Activated naive CD8-positive, alpha-beta T cell treated with anti-CD3 and anti-CD28 coated beads, Interleukin-2, amount 10 ng/mL, durations not matched to agents 7 days and 5 days (primary cell): Measurements from ENCODE around the gene COG4. TPM values are rescaled to one million over a fixed set of nuclear protein-coding genes. Genes with fewer than 3 reads are reported as not detected.
A peak's percentile ranks its signal among the peaks of the same experiment; 100 is the strongest.
"Not testable (repeated sequence)": the region's sequence is repeated elsewhere in the genome, so short reads cannot be mapped to it uniquely, and the experiment has no call there.

Experiments used
- ATAC-seq: fragments of 150-1000 bp; cut with Tn5 transposase; one replicate; pipeline ENCODE4 v1.10.0; 2021; ENCODE audit warnings: low read depth, moderate library complexity
- POLR2A ChIA-PET: fragments of 350-600 bp; sonication (Branson Sonifier 250); formaldehyde crosslinking; loops from one replicate; lab custom pipeline; 2021; ENCODE audit warnings: antibody characterized with exemption; lab: Charles Lee
- DNase-seq: peaks from one replicate; pipeline ENCODE4 v3.0.0; 2021
- H3K27ac Mint-ChIP-seq: one replicate; pipeline ENCODE4 v1.8.0; 2022; ENCODE audit warnings: mild to moderate bottlenecking, mixed read lengths
- H3K27me3 Mint-ChIP-seq: one replicate; pipeline ENCODE4 v1.8.0; 2022; ENCODE audit warnings: mild to moderate bottlenecking, moderate library complexity, mixed read lengths
- H3K36me3 Mint-ChIP-seq: one replicate; pipeline ENCODE4 v1.8.0; 2021; ENCODE audit warnings: mild to moderate bottlenecking, mixed read lengths
- H3K4me1 Mint-ChIP-seq: one replicate; pipeline ENCODE4 v1.8.0; 2021; ENCODE audit warnings: mixed read lengths
- H3K4me3 Mint-ChIP-seq: one replicate; pipeline ENCODE4 v1.8.0; 2022; ENCODE audit warnings: mild to moderate bottlenecking, moderate library complexity, mixed read lengths
- H3K9me3 Mint-ChIP-seq: one replicate; pipeline ENCODE4 v1.8.0; 2021; ENCODE audit warnings: mixed read lengths
- total RNA-seq, 2 experiments: library from RNA; stranded (reverse); gene quantifications; one replicate each; pipeline ENCODE4 v1.2.3, GENCODE V29; 2021

COG4 gene
- total RNA-seq, 2 experiments from 2014 or later: 73.8 to 75.3 TPM

DNA sequence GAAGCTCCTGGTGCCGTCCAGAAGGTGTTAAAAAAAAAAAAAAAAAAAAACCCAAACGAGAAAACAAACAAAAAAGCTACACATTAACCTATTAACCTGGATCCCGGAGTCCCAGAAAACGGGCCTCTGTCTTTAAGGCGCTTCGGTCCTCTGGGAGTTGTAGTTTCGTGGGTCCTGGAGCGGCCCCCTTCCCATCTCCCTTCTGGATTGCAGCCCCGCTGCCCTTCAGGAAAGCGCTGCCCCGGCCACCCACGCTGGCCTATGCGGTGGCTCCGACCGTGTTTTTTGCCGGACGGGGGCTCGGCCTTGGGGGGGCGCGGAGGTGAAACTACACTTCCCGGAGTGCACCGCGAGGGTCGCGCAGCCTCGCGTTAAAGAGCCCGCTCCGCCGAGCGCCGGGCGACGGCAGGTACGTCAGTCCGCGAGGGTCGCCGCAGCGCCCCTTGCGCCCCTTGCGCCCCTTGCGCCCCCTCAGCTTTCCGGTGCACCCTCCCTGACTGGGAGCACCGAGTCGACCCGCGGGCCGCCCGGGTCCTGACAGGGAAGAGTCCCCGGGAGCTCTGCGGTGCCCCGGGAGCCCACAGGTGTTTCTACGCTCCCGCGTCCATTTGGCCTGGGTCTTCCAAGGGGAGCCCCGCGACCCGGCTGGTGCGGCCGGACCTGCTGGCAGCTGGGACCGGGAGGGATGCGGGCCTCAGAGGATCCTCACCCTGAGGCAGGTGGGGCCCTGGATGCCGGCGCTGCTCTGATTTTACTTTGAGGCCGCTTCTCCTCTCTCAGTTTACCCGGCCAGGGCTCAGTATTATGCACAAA, 68.9 kb downstream of the COG4 start, which contains the start of gene FCSK:
Gene FCSK (plus strand): TSS at position 374 of the 813 bp plus-strand sequence. CDS start 8,596 bp downstream, outside the sequence.
- ATAC-seq (peak; percentile 91), DNase-seq (peak; percentile 83)
- no peaks in the 10 kb centered on the region for H3K36me3 Mint-ChIP-seq
- H3K4me1 Mint-ChIP-seq: peaks cover 17% of the 10 kb centered on the region
- no peaks in the 10 kb centered on the region for H3K27me3 Mint-ChIP-seq
- H3K27ac Mint-ChIP-seq: peak within 1 kb of the TSS; percentile 87
- POLR2A ChIA-PET: interaction anchor here (0.6 to 2.7 kb wide), 7 partner anchors 9 to 1116 kb away, joined by 3 to 35 read pairs (median 4); partner anchors contain the start of gene ST3GAL2
- H3K4me3 Mint-ChIP-seq: peak within 1 kb of the TSS; percentile 89
- no peaks in the 10 kb centered on the region for H3K9me3 Mint-ChIP-seq

DNA sequence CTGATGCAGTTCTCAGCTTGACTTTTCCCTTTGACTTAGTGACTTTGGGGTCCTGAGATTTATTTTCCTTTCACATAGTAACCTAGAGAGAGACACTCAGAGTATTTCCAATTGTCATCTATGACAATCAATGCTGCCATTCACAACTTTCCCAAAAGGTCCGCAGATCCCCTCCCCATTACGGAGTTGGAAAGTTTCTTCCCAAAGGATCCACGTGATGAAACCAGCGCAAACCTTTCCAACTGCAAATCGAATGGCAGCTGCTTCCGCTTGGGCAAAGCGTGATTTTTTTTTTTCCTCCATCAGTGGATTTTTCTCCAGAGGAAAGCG, 69.5 kb downstream of the COG4 start:
- no peak for DNase-seq
- no peaks in the 10 kb centered on the region for H3K27me3 Mint-ChIP-seq
- POLR2A ChIA-PET: interaction anchor here (0.6 to 2.7 kb wide), 7 partner anchors 9 to 1115 kb away, joined by 3 to 35 read pairs (median 4); partner anchors contain the start of gene ST3GAL2
- peak overlapping the region; percentile 89 for H3K4me3 Mint-ChIP-seq
- peaks cover 17% of the 10 kb centered on the region for H3K4me1 Mint-ChIP-seq
- peak overlapping the region; percentile 87 for H3K27ac Mint-ChIP-seq
- no peak for ATAC-seq
- no peaks in the 10 kb centered on the region for H3K36me3 Mint-ChIP-seq
- H3K9me3 Mint-ChIP-seq: no peaks in the 10 kb centered on the region

DNA sequence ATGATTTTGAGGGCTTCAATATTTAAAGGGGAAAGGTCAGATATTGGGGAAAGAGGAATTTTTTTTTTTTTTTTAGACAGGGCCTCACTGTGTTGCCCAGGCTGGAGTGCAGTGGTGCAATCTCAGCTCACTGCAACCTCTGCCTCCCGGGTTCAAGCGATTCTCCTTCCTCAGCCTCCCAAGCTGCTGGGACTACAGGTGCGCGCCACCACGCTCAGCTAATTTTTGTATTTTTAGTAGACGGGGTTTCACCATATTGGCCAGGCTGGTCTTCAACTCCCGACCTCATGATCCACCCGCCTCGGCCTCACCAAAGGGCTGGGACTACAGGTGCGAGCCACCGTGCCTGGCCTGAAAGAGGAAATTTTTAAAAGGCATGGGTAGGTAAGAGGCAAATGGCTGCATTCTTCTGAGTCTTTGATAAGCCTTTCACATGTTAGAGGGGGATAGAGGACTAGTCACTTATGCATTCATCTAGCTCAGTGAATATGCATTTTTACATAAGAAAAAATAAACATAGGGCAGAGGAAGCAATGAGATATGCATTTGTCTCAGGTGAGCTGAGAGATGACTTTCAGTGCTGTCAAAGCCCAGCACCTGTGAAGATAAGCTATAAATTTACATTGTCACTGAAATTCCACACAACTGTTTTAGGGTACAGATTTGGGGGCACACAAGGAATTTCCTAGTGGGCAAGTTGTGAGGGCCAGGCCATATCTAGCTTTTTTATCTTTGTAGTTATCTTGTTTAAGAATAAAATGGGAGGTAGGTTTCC, 70.0 kb downstream of the COG4 start:
- H3K27ac Mint-ChIP-seq: peak overlapping the region; percentile 87
- POLR2A ChIA-PET: interaction anchor here (0.7 to 2.7 kb wide), 6 partner anchors 8 to 73 kb away, joined by 3 to 35 read pairs (median 4); partner anchors contain the start of gene ST3GAL2
- no peaks in the 10 kb centered on the region for H3K27me3 Mint-ChIP-seq
- DNase-seq (no peak), ATAC-seq (no peak)
- no peaks in the 10 kb centered on the region for H3K9me3 Mint-ChIP-seq
- H3K36me3 Mint-ChIP-seq: no peaks in the 10 kb centered on the region
- H3K4me3 Mint-ChIP-seq: peak overlapping the region; percentile 89
- H3K4me1 Mint-ChIP-seq: peaks cover 17% of the 10 kb centered on the region

DNA sequence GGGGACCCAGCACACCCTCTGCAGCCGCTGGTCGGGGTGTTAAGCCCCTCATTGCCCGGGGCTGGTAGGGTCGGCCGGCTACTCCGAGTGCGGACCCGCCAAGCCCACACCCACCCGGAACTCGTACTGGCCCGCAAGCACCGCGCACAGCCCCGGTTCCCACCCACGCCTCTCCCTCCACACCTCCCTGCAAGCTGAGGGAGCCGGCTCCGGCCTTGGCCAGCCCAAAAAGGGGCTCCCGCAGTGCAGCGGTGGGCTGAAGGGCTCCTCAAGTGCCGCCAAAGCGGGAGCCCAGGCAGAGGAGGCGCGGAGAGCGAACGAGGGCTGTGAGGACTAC, 72.4 kb downstream of the COG4 start:
- H3K36me3 Mint-ChIP-seq, DNase-seq, H3K27ac Mint-ChIP-seq, H3K4me3 Mint-ChIP-seq, POLR2A ChIA-PET, H3K9me3 Mint-ChIP-seq, ATAC-seq, H3K27me3 Mint-ChIP-seq: not testable (repeated sequence)
- peaks cover 13% of the 10 kb centered on the region for H3K4me1 Mint-ChIP-seq

DNA sequence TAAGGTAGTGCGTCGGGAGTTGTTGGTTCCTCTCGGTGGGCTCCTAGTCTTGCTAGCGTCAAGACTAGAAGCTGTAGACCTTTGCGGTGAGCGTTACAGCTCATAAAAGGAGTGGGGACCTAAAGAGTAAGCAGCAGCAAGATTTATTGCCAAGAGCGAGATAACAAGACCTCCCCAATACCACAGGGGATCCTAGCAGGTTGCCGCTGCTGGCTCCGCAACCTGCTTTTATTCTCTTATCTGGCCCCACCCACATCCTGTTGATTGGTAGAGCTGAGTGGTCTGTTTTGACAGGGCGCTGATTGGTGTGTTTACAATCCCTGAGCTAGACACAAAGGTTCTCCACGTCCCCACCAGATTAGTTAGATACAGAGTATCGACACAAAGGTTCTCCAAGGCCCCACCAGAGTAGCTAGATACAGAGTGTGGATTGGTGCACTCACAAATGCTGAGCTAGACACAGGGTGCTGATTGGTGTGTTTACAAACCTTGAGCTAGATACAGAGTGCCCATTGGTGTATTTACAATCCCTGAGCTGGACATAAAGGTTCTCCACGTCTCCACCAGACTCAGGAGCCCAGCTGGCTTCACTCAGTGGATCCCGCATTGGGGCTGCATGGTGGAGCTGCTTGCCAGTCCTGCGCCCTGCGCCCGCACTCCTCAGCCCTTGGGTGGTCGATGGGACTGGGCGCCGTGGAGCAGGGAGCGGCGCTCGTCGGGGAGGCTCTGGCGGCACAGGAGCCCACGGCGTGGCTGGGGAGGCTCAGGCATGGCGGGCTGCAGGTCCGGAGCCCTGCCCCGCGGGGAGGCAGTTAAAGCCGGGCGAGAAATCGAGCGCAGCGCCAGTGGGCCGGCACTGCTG, 73.0 kb downstream of the COG4 start:
- H3K4me3 Mint-ChIP-seq, H3K27ac Mint-ChIP-seq, H3K4me1 Mint-ChIP-seq, ATAC-seq, H3K36me3 Mint-ChIP-seq, DNase-seq, H3K9me3 Mint-ChIP-seq, H3K27me3 Mint-ChIP-seq: not testable (repeated sequence)
- POLR2A ChIA-PET: interaction anchor here (0.7 kb wide), 2 partner anchors 19 to 63 kb away, joined by 3 read pairs; no protein-coding TSS in a partner anchor

DNA sequence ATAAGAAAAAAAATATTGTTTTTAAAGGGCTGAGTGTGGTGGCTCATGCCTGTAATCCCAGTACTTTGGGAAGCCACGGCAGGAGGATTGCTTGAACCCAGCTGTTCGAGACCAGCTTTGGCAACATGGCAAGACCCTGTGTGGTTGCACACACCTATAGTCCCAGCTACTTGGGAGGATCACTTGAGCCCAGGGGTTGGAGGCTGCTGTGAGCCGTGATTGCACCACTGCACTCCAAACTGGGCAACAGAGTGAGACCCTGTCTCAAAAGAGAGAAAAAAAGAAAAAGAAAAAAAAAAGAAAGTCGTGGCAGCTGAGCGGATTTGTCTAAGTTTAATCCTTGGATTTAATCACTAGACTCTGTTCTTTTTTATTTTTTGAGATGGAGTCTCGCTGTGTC, 75.3 kb downstream of the COG4 start:
- no peaks in the 10 kb centered on the region for H3K9me3 Mint-ChIP-seq

DNA sequence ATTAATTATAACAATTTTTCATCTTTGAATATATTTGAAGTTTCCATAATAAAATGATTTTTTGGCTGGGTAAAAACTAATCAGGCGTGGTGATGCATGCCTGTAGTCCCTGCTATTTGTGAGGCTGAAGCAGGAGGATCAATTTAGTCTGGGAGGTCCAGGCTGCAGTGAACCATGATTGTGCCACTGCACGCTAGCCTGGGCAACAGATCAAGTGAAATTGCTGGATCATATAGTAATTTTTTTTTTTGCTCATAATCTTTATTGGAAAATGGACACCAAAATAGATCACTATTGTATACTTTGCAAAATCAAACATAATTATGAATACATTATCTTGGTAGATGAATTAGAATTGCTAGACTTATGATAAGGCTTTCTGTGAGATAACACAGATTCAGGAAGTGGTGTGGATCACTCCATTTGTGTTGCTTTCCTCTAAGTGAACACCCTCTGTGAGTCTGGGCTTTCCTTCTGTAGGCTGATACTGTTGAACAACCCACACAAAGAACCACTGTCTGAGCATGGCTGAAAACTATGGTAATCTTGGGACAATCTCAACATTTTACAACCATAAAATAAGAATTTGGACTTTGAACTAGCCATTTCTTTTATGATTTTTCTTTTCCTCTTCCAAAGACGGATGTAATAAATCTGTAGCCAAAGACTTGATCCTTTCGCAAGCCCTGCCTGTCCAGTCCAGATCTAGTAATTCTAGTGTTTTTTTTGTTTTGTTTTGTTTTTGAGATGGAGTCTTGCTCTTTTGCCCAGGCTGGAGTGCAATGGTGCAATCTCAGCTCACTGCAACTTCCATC, 78.9 kb downstream of the COG4 start:
- Mint-ChIP-seq H3K4me1 (peaks cover 7% of the 10 kb centered on the region), H3K4me3 (no peak overlapping the region), H3K27me3 (no peaks in the 10 kb centered on the region), H3K36me3 (no peaks in the 10 kb centered on the region), H3K27ac (no peak overlapping the region), H3K9me3 (no peaks in the 10 kb centered on the region)
- POLR2A ChIA-PET: interaction anchor here (0.6 kb wide), 1 partner anchor 9 kb away, joined by 4 read pairs; no protein-coding TSS in a partner anchor
- DNase-seq (no peak), ATAC-seq (no peak)

More for the DNA sequence above, 75.3 kb downstream of the COG4 start:
- H3K4me1 Mint-ChIP-seq: peaks cover 7% of the 10 kb centered on the region
- H3K4me3 Mint-ChIP-seq: no peak overlapping the region
- no peaks in the 10 kb centered on the region for H3K36me3 Mint-ChIP-seq
- POLR2A ChIA-PET: no interaction called here
- H3K27me3 Mint-ChIP-seq: no peaks in the 10 kb centered on the region
- DNase-seq (no peak), ATAC-seq (no peak)
- H3K27ac Mint-ChIP-seq: no peak overlapping the region

DNA sequence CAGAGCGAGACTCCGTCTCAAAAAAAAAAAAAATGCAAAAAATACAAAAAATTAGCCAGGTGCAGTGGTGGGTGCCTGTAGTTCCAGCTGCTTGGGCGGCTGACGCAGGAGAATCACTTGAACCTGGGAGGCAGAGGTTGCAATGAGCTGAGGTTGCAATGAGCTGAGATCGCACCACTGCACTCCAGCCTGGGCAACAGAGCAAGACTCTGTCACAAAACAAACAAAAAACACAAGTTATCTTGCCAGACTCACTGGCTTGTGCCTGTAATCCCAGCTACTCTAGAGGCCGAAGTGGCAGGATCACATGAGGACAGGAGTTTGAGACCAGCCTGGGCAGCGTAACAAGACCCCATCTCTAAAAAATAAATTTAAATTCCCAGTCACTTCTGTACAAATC, 81.0 kb downstream of the COG4 start:
- H3K36me3 Mint-ChIP-seq: peaks cover 4% of the 10 kb centered on the region
- DNase-seq: no peak
- H3K9me3 Mint-ChIP-seq: no peaks in the 10 kb centered on the region
- H3K4me3 Mint-ChIP-seq: no peak overlapping the region
- H3K27ac Mint-ChIP-seq: no peak overlapping the region
- H3K4me1 Mint-ChIP-seq: peaks cover 18% of the 10 kb centered on the region
- ATAC-seq: no peak
- H3K27me3 Mint-ChIP-seq: no peaks in the 10 kb centered on the region
- POLR2A ChIA-PET: interaction anchor here (0.7 kb wide), 1 partner anchor 33 kb away, joined by 3 read pairs; no protein-coding TSS in a partner anchor

DNA sequence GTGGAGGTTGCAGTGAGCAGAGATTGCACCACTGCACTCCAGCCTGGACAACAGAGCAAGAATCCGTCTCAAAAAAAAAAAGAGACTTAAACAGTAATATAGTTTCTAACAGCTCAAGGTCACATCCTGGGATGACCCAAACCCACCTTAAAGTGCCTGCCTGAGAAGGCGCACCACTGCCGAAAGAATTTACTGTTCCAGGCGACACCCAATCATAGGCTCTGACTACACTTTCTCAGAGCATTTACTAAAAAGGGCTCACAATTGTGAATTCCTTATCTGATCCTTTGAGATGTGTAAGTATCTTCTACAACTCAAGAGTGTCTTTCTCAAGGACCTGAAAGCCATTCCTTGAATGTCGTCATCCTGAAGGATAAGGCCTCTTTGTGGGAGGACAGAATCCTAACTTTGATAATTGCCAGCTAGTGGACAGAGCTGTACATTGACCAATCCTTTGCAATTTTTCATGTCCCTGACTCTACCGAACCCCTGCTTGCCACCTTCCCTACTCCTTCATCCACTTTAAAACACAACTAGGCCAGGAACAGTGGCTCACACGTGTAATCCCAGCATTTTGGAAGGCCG, 81.9 kb downstream of the COG4 start:
- H3K4me1 Mint-ChIP-seq: peaks cover 25% of the 10 kb centered on the region
- H3K9me3 Mint-ChIP-seq: no peaks in the 10 kb centered on the region
- no peaks in the 10 kb centered on the region for H3K27me3 Mint-ChIP-seq
- POLR2A ChIA-PET: interaction anchor here (1.0 kb wide), 1 partner anchor 22 kb away, joined by 3 read pairs; no protein-coding TSS in a partner anchor
- ATAC-seq: no peak
- no peak for DNase-seq
- H3K36me3 Mint-ChIP-seq: peaks cover 4% of the 10 kb centered on the region
- H3K4me3 Mint-ChIP-seq: no peak overlapping the region
- H3K27ac Mint-ChIP-seq: peak overlapping the region; percentile 48

DNA sequence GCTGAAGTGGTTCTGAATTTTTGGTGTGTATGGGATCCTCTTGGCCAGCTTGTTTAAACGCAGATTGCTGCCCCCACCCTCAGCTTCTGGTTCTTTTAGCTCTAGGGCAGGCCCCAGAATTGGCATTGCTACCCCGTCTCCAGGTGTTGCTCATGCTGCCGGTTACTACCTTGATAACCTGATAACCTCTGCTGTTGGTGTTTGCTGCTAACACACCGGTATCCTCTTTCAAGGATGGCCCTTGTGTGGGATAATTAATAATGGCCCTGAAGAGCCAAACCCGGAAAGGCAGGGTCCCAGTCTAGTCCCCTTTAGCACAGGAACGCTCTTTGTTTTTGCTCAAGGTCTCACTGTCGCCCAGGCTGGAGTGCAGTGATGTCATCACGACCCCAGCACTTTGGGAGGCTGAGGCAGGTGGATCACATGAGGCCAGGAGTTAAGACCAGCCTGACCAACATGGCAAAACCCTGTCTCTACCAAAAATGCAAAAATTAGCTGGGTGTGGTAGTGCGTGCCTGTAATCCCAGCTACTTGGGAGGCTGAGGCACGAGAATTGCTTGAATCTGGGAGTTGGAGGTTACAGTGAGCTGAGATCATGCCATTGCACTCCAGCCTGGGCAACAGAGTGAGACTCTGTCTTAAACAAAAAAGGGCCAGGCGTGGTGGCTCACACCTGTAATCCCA, 83.2 kb downstream of the COG4 start:
- POLR2A ChIA-PET: interaction anchor here (0.6 to 3.1 kb wide), 7 partner anchors 14 to 93 kb away, joined by 3 to 32 read pairs (median 7); partner anchors contain the start of genes DDX19A and FCSK
- Mint-ChIP-seq H3K4me3 (peak overlapping the region; percentile 89), H3K4me1 (peaks cover 31% of the 10 kb centered on the region), H3K36me3 (peaks cover 4% of the 10 kb centered on the region), H3K9me3 (no peaks in the 10 kb centered on the region), H3K27ac (peak overlapping the region; percentile 90), H3K27me3 (no peaks in the 10 kb centered on the region)
- no peak for DNase-seq
- no peak for ATAC-seq
